ENCODE data around the gene TSEN34. TPM values are rescaled to one million over a fixed set of nuclear protein-coding genes. Genes with fewer than 3 reads are reported as not detected.
"Not testable (repeated sequence)": the region's sequence is repeated elsewhere in the genome, so short reads cannot be mapped to it uniquely, and the experiment has no call there.

The TSEN34 gene
- total RNA-seq, 2 experiments from 2014 or later: 10.9 to 13.6 TPM

DNA sequence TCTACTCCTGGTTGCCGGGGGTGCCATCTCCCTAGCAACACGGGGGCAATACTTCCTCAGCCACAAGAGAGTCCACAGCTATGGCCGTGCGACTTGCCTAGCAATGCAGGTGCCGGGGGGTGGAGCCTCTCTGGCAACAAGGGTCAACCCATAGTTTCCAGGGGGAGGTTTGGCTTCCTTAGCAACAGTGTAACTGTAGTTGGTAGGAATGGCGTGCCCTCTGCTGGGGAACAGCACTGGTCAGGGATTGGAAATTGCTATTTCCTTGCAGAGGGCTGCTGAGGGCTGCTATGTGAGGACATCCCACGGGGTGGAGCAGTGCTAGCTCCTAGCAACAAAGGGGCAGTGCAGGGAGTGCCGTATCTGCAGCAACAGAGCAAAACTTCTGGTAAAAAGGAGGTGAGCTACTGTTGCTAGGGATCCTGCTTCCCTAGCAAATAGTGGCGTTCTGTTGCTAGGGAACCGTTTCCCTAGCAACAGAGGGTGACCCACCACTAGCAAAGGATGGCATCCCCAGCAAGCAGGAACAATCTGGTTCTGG is 11.1 kb upstream of the TSEN34 start:
- ChIA-PET CTCF (no interaction called here), POLR2A (interaction anchor here (1.0 kb wide), 1 partner anchor 19 kb away, joined by 3 read pairs; no protein-coding TSS in a partner anchor)
- H3K36me3 Mint-ChIP-seq (ENCODE audit: low read depth): peaks cover 23% of the 10 kb centered on the region

DNA sequence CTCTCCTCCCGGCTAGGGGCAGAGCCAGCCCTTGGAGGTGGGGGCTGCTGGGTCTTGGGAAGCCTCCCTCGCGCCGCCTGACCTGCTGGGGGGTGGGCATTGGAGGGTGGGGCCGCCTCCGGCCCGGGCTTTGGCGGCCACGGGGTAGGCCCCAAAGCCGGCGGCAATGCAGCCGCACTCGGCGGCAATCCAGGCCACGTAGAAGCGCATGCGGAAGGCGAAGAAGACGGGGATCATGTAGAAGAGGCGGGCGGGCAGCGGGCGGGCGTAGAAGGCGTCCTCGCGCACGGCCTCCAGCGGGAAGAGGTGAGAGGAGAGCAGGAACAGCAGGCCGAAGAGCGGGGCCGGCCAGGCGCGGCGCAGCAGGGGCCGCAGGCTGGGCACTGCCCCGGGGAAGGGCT is 10.4 kb upstream of the TSEN34 start:
- H3K27me3 Mint-ChIP-seq: no peaks in the 10 kb centered on the region
- POLR2A ChIA-PET: interaction anchor here (1.0 kb wide), 1 partner anchor 20 kb away, joined by 3 read pairs; no protein-coding TSS in a partner anchor
- no peak overlapping the region for H3K27ac Mint-ChIP-seq
- no peaks in the 10 kb centered on the region for H3K9me3 Mint-ChIP-seq
- CTCF ChIA-PET: no interaction called here
- peaks cover 26% of the 10 kb centered on the region for H3K36me3 Mint-ChIP-seq (ENCODE audit: low read depth)
- H3K4me3 Mint-ChIP-seq: no peak overlapping the region
- DNase-seq: no peak
- H3K4me1 Mint-ChIP-seq: peaks cover 2% of the 10 kb centered on the region

More for the DNA sequence above, 11.1 kb upstream of the TSEN34 start:
- H3K27ac Mint-ChIP-seq: no peak overlapping the region
- H3K4me3 Mint-ChIP-seq: no peak overlapping the region
- no peak for DNase-seq
- no peaks in the 10 kb centered on the region for H3K27me3 Mint-ChIP-seq
- peaks cover 2% of the 10 kb centered on the region for H3K4me1 Mint-ChIP-seq
- no peaks in the 10 kb centered on the region for H3K9me3 Mint-ChIP-seq

DNA sequence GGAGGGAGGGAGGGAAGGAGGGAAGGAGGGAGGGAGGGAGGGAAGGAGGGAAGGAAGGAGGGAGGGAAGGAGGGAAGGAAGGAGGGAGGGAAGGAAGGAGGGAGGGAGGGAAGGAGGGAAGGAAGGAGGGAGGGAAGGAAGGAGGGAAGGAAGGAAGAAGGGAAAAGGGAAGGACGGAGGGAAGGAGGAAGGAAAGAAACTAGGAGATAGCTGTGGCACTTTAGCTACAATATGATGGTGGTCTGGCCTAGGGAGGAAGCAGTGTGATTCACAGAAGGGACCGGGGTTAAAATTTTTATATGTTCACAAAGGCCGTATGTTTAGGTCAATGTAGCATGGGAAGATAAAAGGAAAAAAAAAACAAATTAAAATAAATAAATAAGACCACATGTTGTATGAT is 9.2 kb upstream of the TSEN34 start:
- DNase-seq, H3K4me1 Mint-ChIP-seq, POLR2A ChIA-PET, H3K27me3 Mint-ChIP-seq, H3K4me3 Mint-ChIP-seq, H3K9me3 Mint-ChIP-seq, H3K27ac Mint-ChIP-seq: not testable (repeated sequence)
- CTCF ChIA-PET: interaction anchor here (1.6 kb wide), 1 partner anchor 14 kb away, joined by 5 read pairs; no protein-coding TSS in a partner anchor
- peaks cover 35% of the 10 kb centered on the region for H3K36me3 Mint-ChIP-seq (ENCODE audit: low read depth)

DNA sequence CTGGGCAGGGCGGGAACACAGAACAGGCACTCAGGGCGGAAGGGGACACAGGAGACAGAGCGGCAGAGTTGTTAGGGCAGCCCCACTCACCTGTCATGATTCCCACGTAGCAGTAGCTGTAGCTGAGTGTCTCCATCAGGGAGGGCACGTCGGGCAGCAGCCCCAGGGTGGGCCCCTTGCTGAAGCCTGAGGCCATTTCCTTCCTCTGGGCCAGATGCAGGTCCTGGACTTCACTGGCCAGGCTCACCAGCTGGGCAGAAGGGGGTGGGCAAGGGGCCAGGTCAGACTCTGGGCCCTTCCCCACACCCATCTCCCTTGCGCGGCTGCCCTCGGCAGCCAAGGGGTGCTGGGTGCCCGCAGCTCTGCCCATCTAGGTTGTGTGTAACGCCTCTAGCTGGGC is 7.7 kb upstream of the TSEN34 start:
- Mint-ChIP-seq H3K4me1 (peaks cover 24% of the 10 kb centered on the region), H3K9me3 (no peaks in the 10 kb centered on the region), H3K27me3 (no peaks in the 10 kb centered on the region), H3K36me3 (ENCODE audit: low read depth) (peaks cover 40% of the 10 kb centered on the region), H3K27ac (no peak overlapping the region), H3K4me3 (no peak overlapping the region)
- DNase-seq: no peak
- POLR2A ChIA-PET: no interaction called here
- CTCF ChIA-PET: interaction anchor here (1.6 kb wide), 1 partner anchor 15 kb away, joined by 5 read pairs; no protein-coding TSS in a partner anchor

DNA sequence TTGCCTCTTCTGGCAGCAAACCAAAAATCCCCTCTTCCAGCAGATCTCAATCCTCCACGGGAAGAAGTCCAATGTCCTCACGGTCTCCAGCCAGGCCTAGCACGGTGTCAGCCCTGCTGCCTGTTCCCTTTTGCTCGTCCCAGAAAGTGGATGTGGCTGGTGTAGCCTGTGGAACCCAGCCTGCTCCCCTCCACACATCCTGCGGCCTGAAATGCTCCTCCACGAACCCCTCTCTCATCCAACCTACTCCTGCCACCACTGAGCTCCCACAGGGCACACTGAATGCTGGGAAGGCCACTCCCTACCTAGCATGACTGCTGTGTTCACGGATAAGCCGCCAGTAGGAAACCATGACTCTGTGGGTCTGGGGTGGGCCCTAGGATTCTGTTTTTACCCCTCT is 4.8 kb upstream of the TSEN34 start:
- Mint-ChIP-seq H3K4me1 (peaks cover 24% of the 10 kb centered on the region), H3K27me3 (no peaks in the 10 kb centered on the region), H3K27ac (no peak overlapping the region), H3K4me3 (no peak overlapping the region), H3K36me3 (ENCODE audit: low read depth) (peaks cover 34% of the 10 kb centered on the region), H3K9me3 (no peaks in the 10 kb centered on the region)
- ChIA-PET CTCF (no interaction called here), POLR2A (interaction anchor here (1.1 to 7.8 kb wide), 4 partner anchors 13 to 72 kb away, joined by 3 to 169 read pairs (median 3); partner anchors contain the start of genes RPS9 and TMC4)
- no peak for DNase-seq

DNA sequence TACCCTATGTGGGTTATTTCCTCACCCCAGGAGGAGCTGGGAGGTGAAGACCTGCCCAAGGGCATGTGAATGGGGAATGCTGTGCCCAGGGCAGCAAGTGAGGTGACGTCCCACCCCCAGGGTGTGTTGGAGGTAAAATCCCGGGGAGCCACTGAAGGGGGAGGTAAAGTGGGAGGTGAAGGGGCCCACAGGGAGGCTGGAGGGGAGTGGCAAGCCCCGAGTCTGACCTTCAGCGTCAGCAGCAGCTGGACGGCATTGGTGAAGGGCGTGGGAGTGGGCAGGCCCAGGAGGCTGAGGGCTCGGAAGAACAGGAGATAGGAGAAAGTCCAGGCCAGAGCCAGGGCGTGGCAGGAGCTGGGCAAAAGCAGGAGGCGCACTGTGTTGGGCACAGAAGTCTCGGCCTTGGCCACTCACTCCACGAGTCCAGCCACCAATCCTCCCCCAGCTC is 4.2 kb upstream of the TSEN34 start:
- Mint-ChIP-seq H3K4me3 (peak overlapping the region; percentile 85), H3K4me1 (peaks cover 29% of the 10 kb centered on the region), H3K36me3 (ENCODE audit: low read depth) (peaks cover 36% of the 10 kb centered on the region), H3K9me3 (no peaks in the 10 kb centered on the region), H3K27ac (peak overlapping the region; percentile 44), H3K27me3 (no peaks in the 10 kb centered on the region)
- CTCF ChIA-PET: interaction anchor here (2.9 to 5.4 kb wide), 3 partner anchors 13 to 79 kb away, joined by 16 to 43 read pairs (median 33); partner anchors contain the start of gene RPS9
- no peak for DNase-seq
- POLR2A ChIA-PET: interaction anchor here (1.1 to 7.8 kb wide), 5 partner anchors 14 to 72 kb away, joined by 3 to 169 read pairs (median 4); partner anchors contain the start of genes CNOT3 and RPS9

DNA sequence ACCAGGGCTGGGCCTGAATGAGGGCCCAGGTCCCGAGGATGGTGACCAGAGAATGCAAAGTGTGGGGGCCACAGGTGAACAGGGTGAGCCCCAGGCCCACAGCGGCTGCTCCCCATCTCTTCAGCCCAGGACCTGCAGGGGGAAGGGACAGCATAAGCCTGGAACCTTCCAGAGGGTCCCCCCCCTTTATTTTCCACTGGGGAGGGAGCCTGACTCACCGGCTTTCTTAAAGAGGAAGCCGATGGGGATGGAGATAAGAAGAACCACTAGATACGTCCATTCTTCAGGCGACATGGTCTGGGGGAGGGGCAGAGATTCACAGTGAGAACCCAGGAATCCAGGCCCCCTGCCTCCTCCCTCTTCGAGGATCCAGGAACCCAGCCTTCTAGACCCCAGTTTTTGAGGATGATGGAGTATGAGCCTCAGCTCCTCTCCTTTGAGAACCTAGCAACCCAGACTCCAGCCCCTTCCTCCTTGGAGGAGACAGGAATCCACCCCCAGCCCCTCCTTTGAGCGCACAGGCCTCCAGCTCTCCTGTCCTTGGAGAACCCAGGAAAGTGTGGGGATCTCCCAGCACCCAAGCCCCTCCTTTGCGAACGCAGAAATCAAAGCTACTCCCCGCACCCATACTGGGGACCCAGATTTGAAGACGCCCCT is 2.8 kb upstream of the TSEN34 start:
- peaks cover 38% of the 10 kb centered on the region for H3K36me3 Mint-ChIP-seq (ENCODE audit: low read depth)
- H3K4me1 Mint-ChIP-seq: peaks cover 42% of the 10 kb centered on the region
- H3K27ac Mint-ChIP-seq: peak overlapping the region; percentile 87
- POLR2A ChIA-PET: interaction anchor here (0.7 to 7.8 kb wide), 10 partner anchors 12 to 203 kb away, joined by 3 to 169 read pairs (median 6); partner anchors contain the start of genes CNOT3 and RPS9
- no peaks in the 10 kb centered on the region for H3K27me3 Mint-ChIP-seq
- peak overlapping the region; percentile 85 for H3K4me3 Mint-ChIP-seq
- peak; percentile 76 for DNase-seq
- CTCF ChIA-PET: interaction anchor here (1.2 to 5.4 kb wide), 8 partner anchors 12 to 194 kb away, joined by 3 to 43 read pairs (median 10); partner anchors contain the start of genes CNOT3, LENG1 and RPS9
- H3K9me3 Mint-ChIP-seq: no peaks in the 10 kb centered on the region

DNA sequence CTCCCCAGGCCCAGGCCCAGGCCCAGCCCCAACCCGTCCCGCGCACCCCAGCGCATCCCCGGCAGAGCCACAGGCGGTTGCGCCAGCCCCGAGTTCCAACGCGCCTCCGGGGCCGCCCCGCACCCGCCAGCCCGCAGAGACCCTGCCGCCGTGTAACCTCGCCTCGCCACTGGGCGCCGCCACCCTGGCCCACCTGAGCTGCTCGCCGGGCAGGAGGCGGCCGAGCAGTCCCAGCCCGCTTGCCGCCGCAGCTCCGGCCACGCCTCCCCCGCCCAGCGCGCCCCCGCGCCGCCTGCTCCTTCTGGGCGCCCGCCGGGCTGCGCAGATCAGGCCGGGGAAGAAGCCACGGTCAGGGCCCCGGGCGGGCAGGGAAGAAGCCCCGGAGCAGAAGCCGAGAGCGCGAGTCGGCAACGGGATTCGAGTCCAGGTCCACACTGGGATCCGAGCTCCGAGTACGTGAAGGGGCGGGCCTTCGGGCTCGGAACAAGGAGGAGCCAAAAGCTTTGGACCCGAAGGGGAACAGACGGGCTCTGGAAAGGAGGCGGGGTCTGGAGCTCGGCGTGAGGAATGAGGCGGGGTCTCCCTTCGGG is 1.9 kb upstream of the TSEN34 start, which contains the start of gene MBOAT7:
Gene MBOAT7, minus strand, starts transcription at position 436 of the 590 bp plus-strand sequence. CDS start 1,072 bp downstream, outside the sequence.
- ChIA-PET CTCF (interaction anchor here (0.7 to 5.4 kb wide), 15 partner anchors 11 to 1465 kb away, joined by 3 to 43 read pairs (median 5); partner anchors contain the start of genes CNOT3, LENG1, PRPF31 and RPS9), POLR2A (interaction anchor here (0.7 to 7.8 kb wide), 13 partner anchors 11 to 260 kb away, joined by 3 to 169 read pairs (median 6); partner anchors contain the start of genes CNOT3, LENG1, LENG8 and PRPF31)
- H3K4me1 Mint-ChIP-seq: peaks cover 41% of the 10 kb centered on the region
- H3K9me3 Mint-ChIP-seq: no peaks in the 10 kb centered on the region
- no peaks in the 10 kb centered on the region for H3K27me3 Mint-ChIP-seq
- peak within 1 kb of the TSS; percentile 85 for H3K4me3 Mint-ChIP-seq
- H3K36me3 Mint-ChIP-seq (ENCODE audit: low read depth): peaks cover 34% of the 10 kb centered on the region
- H3K27ac Mint-ChIP-seq: peak within 1 kb of the TSS; percentile 99
- no peak for DNase-seq

DNA sequence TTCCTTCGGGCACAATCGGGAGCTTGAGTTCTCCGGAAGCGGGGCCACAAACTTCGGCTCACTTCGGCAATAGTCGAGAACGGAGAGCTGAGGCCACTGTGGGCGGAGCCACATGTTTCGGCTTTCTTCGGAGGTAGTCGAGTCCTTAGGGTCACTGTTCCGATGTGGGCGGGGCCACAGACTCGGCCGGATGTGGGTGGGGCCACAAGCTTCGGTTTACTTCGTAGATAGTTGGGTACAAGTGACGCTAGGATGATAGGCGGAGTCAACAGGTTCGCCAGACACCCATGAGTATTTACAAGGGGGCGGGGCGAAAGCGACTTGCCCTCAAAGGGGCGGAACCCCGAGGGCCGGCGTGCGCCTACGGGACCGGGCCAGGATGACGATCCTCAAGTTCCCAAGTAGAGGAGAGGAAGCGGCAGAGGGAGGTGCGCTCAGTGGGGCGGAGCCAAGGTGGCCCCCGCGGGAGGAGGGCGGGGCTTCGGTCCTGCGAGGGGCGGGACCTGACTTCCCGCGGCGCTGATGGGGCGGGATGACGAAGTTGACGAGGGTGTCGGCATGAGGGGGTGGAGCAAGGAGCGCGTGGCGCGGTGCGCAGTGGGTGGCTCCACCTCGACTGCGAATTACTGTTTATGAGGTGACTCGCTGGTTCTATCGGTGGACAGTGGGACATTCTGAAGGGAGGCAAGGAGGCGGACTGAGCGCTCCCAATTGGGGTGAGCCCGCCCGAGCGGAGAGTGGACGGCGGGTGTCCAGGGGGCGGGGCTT is 1.2 kb upstream of the TSEN34 start:
- POLR2A ChIA-PET: interaction anchor here (1.0 to 7.8 kb wide), 14 partner anchors 11 to 323 kb away, joined by 3 to 169 read pairs (median 7); partner anchors contain the start of genes CNOT3, LENG1, LENG8 and MYADM
- H3K9me3 Mint-ChIP-seq: no peaks in the 10 kb centered on the region

DNA sequence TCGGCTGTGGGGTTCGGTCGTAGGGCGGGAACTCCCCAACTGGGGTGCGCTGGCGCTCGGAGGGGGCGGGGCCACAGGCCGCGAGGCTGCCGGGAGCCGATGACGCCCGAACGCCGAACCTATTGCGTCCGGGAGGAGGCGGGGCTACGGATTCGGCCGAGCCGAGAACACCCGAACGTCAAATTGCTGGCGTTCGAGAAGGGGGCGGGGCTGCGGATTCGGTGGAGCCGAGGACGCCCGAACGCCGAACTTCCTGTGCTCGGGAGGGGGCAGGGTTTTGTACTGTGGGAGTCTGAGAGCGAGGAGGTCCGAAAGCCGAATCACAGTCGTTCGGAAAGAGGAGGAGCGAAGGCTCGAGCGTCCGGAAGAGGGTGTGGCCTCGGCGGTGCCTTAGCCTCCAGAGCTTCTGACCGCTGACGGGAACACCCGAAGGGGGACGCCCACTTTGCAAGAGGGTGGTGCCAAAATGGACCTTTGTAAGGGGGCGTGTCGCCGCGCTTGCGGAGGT is 551 bp upstream of the TSEN34 start:
- ChIA-PET POLR2A (interaction anchor here (1.0 to 7.8 kb wide), 10 partner anchors 10 to 324 kb away, joined by 3 to 169 read pairs (median 8); partner anchors contain the start of genes CNOT3, LENG1, MYADM and PRPF31), CTCF (interaction anchor here (0.9 to 5.4 kb wide), 4 partner anchors 20 to 198 kb away, joined by 4 to 43 read pairs (median 6); partner anchors contain the start of gene CNOT3)
- Mint-ChIP-seq H3K9me3 (no peaks in the 10 kb centered on the region), H3K36me3 (ENCODE audit: low read depth) (peaks cover 36% of the 10 kb centered on the region), H3K4me1 (peaks cover 41% of the 10 kb centered on the region), H3K27ac (peak overlapping the region; percentile 99), H3K27me3 (no peaks in the 10 kb centered on the region), H3K4me3 (peak overlapping the region; percentile 85)
- peak; percentile 100 for DNase-seq

More for the DNA sequence above, 1.2 kb upstream of the TSEN34 start:
- Mint-ChIP-seq H3K4me3 (peak overlapping the region; percentile 85), H3K27ac (peak overlapping the region; percentile 99), H3K27me3 (no peaks in the 10 kb centered on the region), H3K4me1 (peaks cover 41% of the 10 kb centered on the region), H3K36me3 (ENCODE audit: low read depth) (peaks cover 35% of the 10 kb centered on the region)
- CTCF ChIA-PET: interaction anchor here (0.7 to 5.4 kb wide), 17 partner anchors 10 to 1465 kb away, joined by 3 to 43 read pairs (median 5); partner anchors contain the start of genes CNOT3, LENG1, PRPF31 and RPS9
- DNase-seq: peak; percentile 100

DNA sequence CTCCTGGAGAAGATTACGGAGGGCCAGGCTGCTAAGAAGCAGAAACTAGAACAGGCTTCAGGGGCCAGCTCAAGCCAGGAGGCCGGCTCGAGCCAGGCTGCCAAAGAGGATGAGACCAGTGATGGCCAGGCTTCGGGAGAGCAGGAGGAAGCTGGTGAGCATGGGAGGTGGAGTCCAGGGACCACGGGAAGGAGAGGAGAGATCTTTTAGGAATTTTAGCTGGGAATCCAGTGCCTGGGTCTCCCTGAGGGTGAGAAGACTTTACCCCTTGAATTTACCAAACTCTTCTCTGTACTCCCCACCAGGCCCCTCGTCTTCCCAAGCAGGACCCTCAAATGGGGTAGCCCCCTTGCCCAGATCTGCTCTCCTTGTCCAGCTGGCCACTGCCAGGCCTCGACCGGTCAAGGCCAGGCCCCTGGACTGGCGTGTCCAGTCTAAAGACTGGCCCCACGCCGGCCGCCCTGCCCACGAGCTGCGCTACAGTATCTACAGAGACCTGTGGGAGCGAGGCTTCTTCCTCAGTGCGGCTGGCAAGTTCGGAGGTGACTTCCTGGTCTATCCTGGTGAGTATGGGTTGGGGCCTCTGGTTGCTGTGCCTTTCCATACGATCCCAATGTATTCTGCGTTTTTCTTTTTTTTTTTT is 824 bp downstream of the TSEN34 start:
- POLR2A ChIA-PET: interaction anchor here (0.7 to 7.8 kb wide), 9 partner anchors 9 to 325 kb away, joined by 3 to 169 read pairs (median 10); partner anchors contain the start of genes CNOT3, LENG1, LENG8 and MYADM
- Mint-ChIP-seq H3K27me3 (no peaks in the 10 kb centered on the region), H3K36me3 (ENCODE audit: low read depth) (peaks cover 28% of the 10 kb centered on the region), H3K4me1 (peaks cover 34% of the 10 kb centered on the region), H3K9me3 (no peaks in the 10 kb centered on the region), H3K4me3 (peak overlapping the region; percentile 85), H3K27ac (peak overlapping the region; percentile 81)
- DNase-seq: no peak
- CTCF ChIA-PET: interaction anchor here (0.9 to 5.4 kb wide), 3 partner anchors 8 to 74 kb away, joined by 3 to 43 read pairs (median 4); no protein-coding TSS in a partner anchor
